B cell (primary cell): ENCODE data around the gene RPL37. TPM values are rescaled to one million over a fixed set of nuclear protein-coding genes. Genes with fewer than 3 reads are reported as not detected.

Experiments used
- ATAC-seq: fragments of 200-7000 bp; cut with Tn5 transposase; one replicate; pipeline ENCODE4 v1.10.0; 2021; ENCODE audit warnings: low read depth, mild to moderate bottlenecking, moderate number of reproducible peaks, moderate library complexity
- CTCF ChIA-PET: fragments of 350-600 bp; sonication (Branson Sonifier 250); formaldehyde crosslinking; loops from one replicate; lab custom pipeline; 2021; ENCODE audit warnings: antibody characterized with exemption, inconsistent platforms; lab: Charles Lee
- POLR2A ChIA-PET: fragments of 350-600 bp; sonication (Branson Sonifier 250); formaldehyde crosslinking; loops from one replicate; lab custom pipeline; 2021; ENCODE audit warnings: antibody characterized with exemption; lab: Charles Lee
- DNase-seq: peaks from one replicate; pipeline ENCODE4 v3.0.0; 2013
- H2AFZ ChIP-seq: 2 replicates; pipeline ENCODE4 v1.6.1; 2012; ENCODE audit warnings: mild to moderate bottlenecking, low read depth, low read length; ENCODE audit not compliant: insufficient read depth, poor library complexity, severe bottlenecking
- H3K27ac ChIP-seq, 2 donors: 1 replicate in 1 of 2; 2 replicates in 1 of 2; pipeline ENCODE4 v1.5.1; 2012 to 2013; ENCODE audit warnings: low read length in 2 of 2, mild to moderate bottlenecking in 2 of 2, moderate library complexity in 1 of 2
- H3K27me3 ChIP-seq, 4 experiments: fragments of 200-600 bp in 1 of 4; sonication (generic) in 1 of 4; replicated peaks in 1 of 4; 1 replicate in 2 of 4; 2 replicates in 2 of 4; pipeline versions ENCODE4 v1.6.1 to v1.7.0; 2013 to 2016; ENCODE audit warnings: low read length in 3 of 4, mild to moderate bottlenecking in 2 of 4, mixed read lengths in 1 of 4, moderate library complexity in 1 of 4; ENCODE audit not compliant: insufficient read depth in 4 of 4, control insufficient read depth in 3 of 4; ENCODE audit errors: control extremely low read depth in 1 of 4
- H3K36me3 ChIP-seq, 2 experiments: replicated peaks in 1 of 2; 1 replicate in 1 of 2; 2 replicates in 1 of 2; pipeline versions ENCODE4 v1.6.1 to v1.7.1; 2013; ENCODE audit warnings: low read length in 1 of 2; ENCODE audit not compliant: insufficient read depth in 2 of 2, control insufficient read depth in 1 of 2; ENCODE audit errors: control extremely low read depth in 1 of 2, extremely low read depth in 1 of 2
- H3K4me1 ChIP-seq, 2 donors: fragments of 200-600 bp in 1 of 2; sonication (generic) in 1 of 2; 1 replicate in 1 of 2; 2 replicates in 1 of 2; pipeline versions ENCODE4 v1.5.1 to v1.6.1; 2013 to 2017; ENCODE audit warnings: low read length in 2 of 2; ENCODE audit not compliant: control insufficient read depth in 2 of 2, insufficient read depth in 2 of 2
- H3K4me2 ChIP-seq: replicated peaks from 2 replicates; pipeline ENCODE3; 2012; ENCODE audit warnings: mild to moderate bottlenecking, low read depth, low read length; ENCODE audit not compliant: poor library complexity, severe bottlenecking
- H3K4me3 ChIP-seq, 5 experiments: fragments of 200-600 bp in 1 of 5; sonication (generic) in 1 of 5; 1 replicate in 3 of 5; 2 replicates in 2 of 5; pipeline versions ENCODE4 v1.5.1 to v1.7.0; 2011 to 2016; ENCODE audit warnings: low read length in 4 of 5, mild to moderate bottlenecking in 4 of 5, low read depth in 2 of 5, control low read depth in 1 of 5, moderate library complexity in 1 of 5; ENCODE audit not compliant: insufficient read depth in 1 of 5; ENCODE audit errors: control extremely low read depth in 1 of 5, extremely low read depth in 1 of 5
- H3K79me2 ChIP-seq: fragments of 200-600 bp; sonication (generic); one replicate; pipeline ENCODE4 v1.6.0; 2016; ENCODE audit warnings: low read length; ENCODE audit not compliant: control insufficient read depth, insufficient read depth
- H3K9ac ChIP-seq: fragments of 200-600 bp; sonication (generic); 2 replicates; pipeline ENCODE4 v1.6.1; 2017; ENCODE audit warnings: mild to moderate bottlenecking, low read length, moderate library complexity
- H3K9me3 ChIP-seq, 3 donors: one replicate each; pipeline versions ENCODE4 v1.6.1 to v1.7.1; 2013; ENCODE audit warnings: low read length in 2 of 3; ENCODE audit not compliant: control insufficient read depth in 2 of 3, insufficient read depth in 1 of 3; ENCODE audit errors: control extremely low read depth in 1 of 3
- H4K20me1 ChIP-seq: 2 replicates; pipeline ENCODE4 v1.6.0; 2012; ENCODE audit warnings: mild to moderate bottlenecking, low read length; ENCODE audit not compliant: insufficient read depth, control insufficient read depth, poor library complexity, severe bottlenecking
- H3K27ac Mint-ChIP-seq: one replicate; pipeline ENCODE4 v1.8.0; 2021; ENCODE audit warnings: mixed read lengths
- H3K27me3 Mint-ChIP-seq: one replicate; pipeline ENCODE4 v1.8.0; 2021; ENCODE audit warnings: mixed read lengths
- H3K4me1 Mint-ChIP-seq: one replicate; pipeline ENCODE4 v1.8.0; 2021; ENCODE audit warnings: mixed read lengths
- H3K4me3 Mint-ChIP-seq: one replicate; pipeline ENCODE4 v1.8.0; 2021; ENCODE audit warnings: mixed read lengths
- H3K9me3 Mint-ChIP-seq: one replicate; pipeline ENCODE4 v1.8.0; 2022; ENCODE audit warnings: mixed read lengths; ENCODE audit not compliant: insufficient read depth
- EZH2 ChIP-seq: IDR thresholded peaks from 2 replicates; pipeline ENCODE4 v1.6.1; 2012; ENCODE audit warnings: borderline replicate concordance, low read depth, mild to moderate bottlenecking, moderate library complexity, low read length; ENCODE audit not compliant: insufficient read depth, poor library complexity, severe bottlenecking
- WGBS: methylation state at CpG from one replicate; pipeline ENCODE4 v1.1.5; 2013; ENCODE audit warnings: missing lambda C conversion rate; ENCODE audit not compliant: insufficient coverage; 5-methylcytosine and 5-hydroxymethylcytosine counted together
- intact Hi-C: fragments of 100-400 bp; cut with micrococcal nuclease; formaldehyde crosslinking; loops from one replicate; pipeline ENCODE4 v1.10.0; 2022
- polyA plus RNA-seq: library from polyadenylated mRNA; depleted of rRNA; stranded (reverse); fragments of >200 nt; gene quantifications from 2 replicates; pipeline ENCODE4 v1.2.3, GENCODE V29; 2012
- total RNA-seq, 2 donors: library from RNA; stranded (reverse); fragments of 120-200 nt in 1 of 2; gene quantifications; 1 replicate in 1 of 2; 2 replicates in 1 of 2; pipeline versions ENCODE4 v1.2.3 to v1.2.4, GENCODE V29; 2013 to 2022
- TF ChIP-seq, protein P1 (sequence below): fragments of 200-600 bp; IDR thresholded peaks from one replicate; pipeline ENCODE4 v1.8.0; 2022; ENCODE audit warnings: antibody characterized with exemption, mild to moderate bottlenecking

Gene RPL37
- total and polyA plus RNA-seq, 2 donors (not counting 1 experiment from before 2014, with no cell fraction given): 173 to 2,240 TPM

- Histone ChIP-seq H3K4me1 (no peaks in the 10 kb centered on the region), H3K9me3 (no peaks in the 10 kb centered on the region), H3K4me3 (no peak overlapping the region), H2AFZ (no peak overlapping the region), H3K9ac (no peak overlapping the region), H3K27ac (no peak overlapping the region), H3K79me2 (peaks cover 48% of the 10 kb centered on the region), H3K36me3 (peaks cover 2 to 39% of the 10 kb centered on the region in 2 experiments), H3K27me3 (no peaks in the 10 kb centered on the region), H4K20me1 (peaks cover 50% of the 10 kb centered on the region), H3K4me2 (no peak overlapping the region)
- no peaks in the 10 kb centered on the region for H3K9me3 Mint-ChIP-seq
- no peaks in the 10 kb centered on the region for H3K27me3 Mint-ChIP-seq
- ChIA-PET POLR2A (interaction anchor here (0.5 kb wide), 1 partner anchor 21 kb away, joined by 7 read pairs; no protein-coding TSS in a partner anchor), CTCF (no interaction called here)
- WGBS: no CpG with 5 or more reads among the region's 1 CpG
- TF ChIP-seq, protein P1, sequence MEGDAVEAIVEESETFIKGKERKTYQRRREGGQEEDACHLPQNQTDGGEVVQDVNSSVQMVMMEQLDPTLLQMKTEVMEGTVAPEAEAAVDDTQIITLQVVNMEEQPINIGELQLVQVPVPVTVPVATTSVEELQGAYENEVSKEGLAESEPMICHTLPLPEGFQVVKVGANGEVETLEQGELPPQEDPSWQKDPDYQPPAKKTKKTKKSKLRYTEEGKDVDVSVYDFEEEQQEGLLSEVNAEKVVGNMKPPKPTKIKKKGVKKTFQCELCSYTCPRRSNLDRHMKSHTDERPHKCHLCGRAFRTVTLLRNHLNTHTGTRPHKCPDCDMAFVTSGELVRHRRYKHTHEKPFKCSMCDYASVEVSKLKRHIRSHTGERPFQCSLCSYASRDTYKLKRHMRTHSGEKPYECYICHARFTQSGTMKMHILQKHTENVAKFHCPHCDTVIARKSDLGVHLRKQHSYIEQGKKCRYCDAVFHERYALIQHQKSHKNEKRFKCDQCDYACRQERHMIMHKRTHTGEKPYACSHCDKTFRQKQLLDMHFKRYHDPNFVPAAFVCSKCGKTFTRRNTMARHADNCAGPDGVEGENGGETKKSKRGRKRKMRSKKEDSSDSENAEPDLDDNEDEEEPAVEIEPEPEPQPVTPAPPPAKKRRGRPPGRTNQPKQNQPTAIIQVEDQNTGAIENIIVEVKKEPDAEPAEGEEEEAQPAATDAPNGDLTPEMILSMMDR: no peak
- no peak for TF ChIP-seq EZH2
- intact Hi-C loops: no loop called here
- peaks cover 15% of the 10 kb centered on the region for H3K4me1 Mint-ChIP-seq
- ATAC-seq: no peak
- H3K4me3 Mint-ChIP-seq: no peak overlapping the region
- no peak overlapping the region for H3K27ac Mint-ChIP-seq
- DNase-seq: no peak
Measured at GRCh38 chr5:40778133-40778532, 56.9 kb downstream of the RPL37 start.

- Mint-ChIP-seq H3K4me1 (peaks cover 8% of the 10 kb centered on the region), H3K27me3 (no peaks in the 10 kb centered on the region), H3K27ac (no peak overlapping the region), H3K4me3 (no peak overlapping the region), H3K9me3 (no peaks in the 10 kb centered on the region)
- Histone ChIP-seq H3K36me3 (peaks cover 2 to 45% of the 10 kb centered on the region in 2 experiments), H2AFZ (no peak overlapping the region), H3K27me3 (no peaks in the 10 kb centered on the region), H3K79me2 (peaks cover 34% of the 10 kb centered on the region), H3K9ac (no peak overlapping the region), H3K4me1 (no peaks in the 10 kb centered on the region), H3K4me3 (no peak overlapping the region), H3K9me3 (no peaks in the 10 kb centered on the region), H3K4me2 (no peak overlapping the region), H4K20me1 (peaks cover 48% of the 10 kb centered on the region), H3K27ac (no peak overlapping the region)
- WGBS: no CpG with 5 or more reads among the region's 1 CpG
- DNase-seq: no peak
- ChIA-PET POLR2A (no interaction called here), CTCF (no interaction called here)
- intact Hi-C loops: no loop called here
- no peak for ATAC-seq
- TF ChIP-seq EZH2: no peak
Measured at GRCh38 chr5:40776658-40776977, 58.4 kb downstream of the RPL37 start.
